ENCODE results near the gene FLNC.

Gene FLNC

GRCh38 chr7:128829391-128830166 is 627 bp upstream of the FLNC start:
- peak in 3 of 10 donors; percentile 37 to 71 (median 65) for DNase-seq
- intact Hi-C loops (cut with DNase I), result no loop called here

GRCh38 chr7:128831178-128831993 is 1.2 kb downstream of the FLNC start:
- intact Hi-C loops (cut with DNase I), result no loop called here
- peak in 3 of 10 donors; percentile 44 to 81 (median 81) for DNase-seq

- peak in 3 of 10 donors; percentile 50 to 88 (median 74) for DNase-seq
- intact Hi-C loops (cut with DNase I), result loop anchor here (2.0 kb wide), 1 partner anchor 31 kb away; the partner anchor contains the start of gene ATP6V1F
These were observed 2.0 kb downstream of the FLNC start for GRCh38 chr7:128831994-128832879.

GRCh38 chr7:128832880-128833147 is 2.6 kb downstream of the FLNC start:
- DNase-seq, result peak in 1 of 10 donors; percentile 21

GRCh38 chr7:128833148-128833945 is 3.1 kb downstream of the FLNC start:
- DNase-seq, result peak in 8 of 10 donors; percentile 54 to 94 (median 76)
- intact Hi-C loops (cut with DNase I), result loop anchor here (2.0 kb wide), 1 partner anchor 29 kb away; the partner anchor contains the start of gene ATP6V1F

More at GRCh38 chr7:128832880-128833147, 2.6 kb downstream of the FLNC start:
- intact Hi-C loops (cut with DNase I), result loop anchor here (2.0 kb wide), 1 partner anchor 30 kb away; the partner anchor contains the start of gene ATP6V1F

- intact Hi-C loops (cut with DNase I), result loop anchor here (2.0 kb wide), 1 partner anchor 29 kb away; the partner anchor contains the start of gene ATP6V1F
- DNase-seq, result no peak
These were observed 3.7 kb downstream of the FLNC start for GRCh38 chr7:128833946-128834325.

GRCh38 chr7:128835231-128835751 is 5.1 kb downstream of the FLNC start:
- intact Hi-C loops (cut with DNase I), result no loop called here
- peak in 5 of 10 donors; percentile 4 to 76 (median 52) for DNase-seq

- intact Hi-C loops (cut with DNase I), result no loop called here
- DNase-seq, result peak in 6 of 10 donors; percentile 5 to 93 (median 65)
These were observed 5.8 kb downstream of the FLNC start for GRCh38 chr7:128835790-128836641.

- intact Hi-C loops (cut with DNase I), result no loop called here
- DNase-seq, result peak in 8 of 10 donors; percentile 48 to 95 (median 78)
These were observed 6.6 kb downstream of the FLNC start for GRCh38 chr7:128836729-128837348.

- intact Hi-C loops (cut with DNase I), result no loop called here
- DNase-seq, result peak in 3 of 10 donors; percentile 58 to 81 (median 64)
These were observed 7.3 kb downstream of the FLNC start for GRCh38 chr7:128837521-128837921.

GRCh38 chr7:128838109-128838779 is 8.0 kb downstream of the FLNC start:
- peak in 4 of 10 donors; percentile 4 to 82 (median 58) for DNase-seq
- intact Hi-C loops (cut with DNase I), result no loop called here

GRCh38 chr7:128838981-128839731 is 8.9 kb downstream of the FLNC start:
- intact Hi-C loops (cut with DNase I), result no loop called here

GRCh38 chr7:128839751-128840177 is 9.6 kb downstream of the FLNC start:
- intact Hi-C loops (cut with DNase I), result no loop called here
- DNase-seq, result peak in 4 of 10 donors; percentile 6 to 82 (median 64)

More at GRCh38 chr7:128838981-128839731, 8.9 kb downstream of the FLNC start:
- DNase-seq, result peak in 5 of 10 donors; percentile 2 to 81 (median 39)

- intact Hi-C loops (cut with DNase I), result no loop called here
- DNase-seq, result peak in 5 of 10 donors; percentile 4 to 77 (median 43)
These were observed 10.3 kb downstream of the FLNC start for GRCh38 chr7:128840326-128841170.

GRCh38 chr7:128841171-128841690 is 11.0 kb downstream of the FLNC start:
- DNase-seq, result peak in 5 of 10 donors; percentile 7 to 64 (median 33)
- intact Hi-C loops (cut with DNase I), result no loop called here

All from posterior cingulate gyrus (tissue), 11 donors.